GM21528 (cell line): ENCODE data around the gene P2RX6.

Experiments
- ATAC-seq: cut with Tn5 transposase; IDR thresholded peaks from one replicate; pipeline ENCODE4 v1.9.1; 2021; ENCODE audit warnings: mild to moderate bottlenecking, moderate library complexity; ENCODE audit not compliant: unreplicated experiment, low FRiP score

Gene P2RX6

GRCh38 chr22:21010426-21011113, 4.4 kb upstream of the P2RX6 start:
- ATAC-seq: no peak

- ATAC-seq: no peak
These were observed 2.2 kb upstream of the P2RX6 start for GRCh38 chr22:21012446-21013407.

GRCh38 chr22:21013657-21014201, 1.2 kb upstream of the P2RX6 start:
- peak; percentile 21 for ATAC-seq

GRCh38 chr22:21014202-21014725, 701 bp upstream of the P2RX6 start:
- peak; percentile 55 for ATAC-seq

DNA sequence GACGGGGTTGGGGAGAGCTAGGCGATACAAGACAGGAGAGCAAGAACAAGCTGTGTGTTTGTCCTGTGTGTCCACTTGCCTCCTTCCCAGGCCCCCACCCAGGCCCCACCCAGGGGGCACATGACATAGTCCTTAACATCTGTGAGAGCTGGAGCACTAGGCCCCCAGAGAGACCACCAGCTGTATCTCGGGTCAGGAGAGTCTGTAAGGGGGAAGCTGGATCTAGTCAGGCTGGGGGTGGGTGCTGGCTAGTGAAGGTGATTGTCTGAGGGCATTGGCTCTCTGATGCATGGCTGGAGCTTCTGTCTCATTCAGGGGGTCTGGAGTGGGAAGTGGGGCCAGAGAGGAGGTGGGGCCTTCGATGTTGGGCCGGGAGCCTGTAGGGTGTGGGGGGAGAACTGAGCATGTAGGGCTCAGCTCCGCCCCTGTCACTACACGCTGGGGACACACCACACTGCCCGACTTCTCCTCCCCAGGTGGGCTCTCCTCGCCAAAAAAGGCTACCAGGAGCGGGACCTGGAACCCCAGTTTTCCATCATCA, 571 bp downstream of the P2RX6 start:
- ATAC-seq: no peak

GRCh38 chr22:21016644-21017420, 1.9 kb downstream of the P2RX6 start:
- ATAC-seq: no peak

DNA sequence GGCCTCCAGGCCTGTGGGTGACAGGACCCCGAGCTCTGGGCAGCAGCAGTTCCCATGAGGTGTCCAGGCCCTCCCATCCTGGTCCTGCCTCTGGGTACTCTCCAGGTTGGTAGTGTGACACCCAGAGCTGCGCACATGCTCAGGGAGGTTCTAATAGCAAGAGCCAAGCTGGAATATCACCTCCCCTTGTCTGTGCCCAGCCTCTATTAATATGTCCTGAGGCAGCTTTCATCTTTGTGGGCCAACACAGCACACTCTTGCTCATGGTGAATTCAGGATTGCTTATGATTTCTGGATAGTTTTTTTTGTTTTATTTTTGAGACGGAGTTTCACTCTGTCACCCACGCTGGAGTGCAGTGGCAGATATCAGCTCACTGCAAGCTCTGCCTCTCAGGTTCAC, 3.3 kb downstream of the P2RX6 start:
- ATAC-seq: no peak

DNA sequence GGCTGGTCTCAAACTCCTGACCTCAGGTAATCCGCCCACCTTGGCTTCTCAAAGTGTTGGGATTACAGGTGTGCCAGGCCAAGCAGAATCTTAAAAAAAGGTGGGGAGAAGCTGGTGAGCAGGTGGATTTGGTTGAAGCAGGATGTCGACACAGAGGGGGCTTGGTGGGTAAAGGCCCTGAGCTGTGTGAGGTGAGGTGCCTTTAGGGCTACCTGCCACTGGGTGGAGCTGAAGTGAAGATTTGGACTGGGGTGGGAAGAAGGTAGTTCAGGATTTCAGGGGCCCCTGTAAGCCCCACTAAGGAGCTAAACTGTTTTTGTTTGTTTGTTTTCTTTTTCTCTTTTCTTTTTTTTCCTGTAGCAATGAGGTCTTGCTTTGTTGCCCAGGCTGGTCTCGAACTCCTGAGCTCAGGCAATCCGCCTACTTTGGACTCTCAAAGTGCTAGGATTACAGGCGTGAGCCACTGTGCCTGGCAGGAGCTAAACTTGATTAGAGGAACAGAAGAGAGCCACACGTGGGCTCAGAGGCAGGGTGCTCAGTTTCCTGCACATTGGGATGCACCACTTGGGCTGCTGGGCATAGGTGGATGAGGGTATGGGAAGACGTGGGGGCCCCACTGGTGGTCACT, 6.0 kb downstream of the P2RX6 start:
- ATAC-seq: no peak

DNA sequence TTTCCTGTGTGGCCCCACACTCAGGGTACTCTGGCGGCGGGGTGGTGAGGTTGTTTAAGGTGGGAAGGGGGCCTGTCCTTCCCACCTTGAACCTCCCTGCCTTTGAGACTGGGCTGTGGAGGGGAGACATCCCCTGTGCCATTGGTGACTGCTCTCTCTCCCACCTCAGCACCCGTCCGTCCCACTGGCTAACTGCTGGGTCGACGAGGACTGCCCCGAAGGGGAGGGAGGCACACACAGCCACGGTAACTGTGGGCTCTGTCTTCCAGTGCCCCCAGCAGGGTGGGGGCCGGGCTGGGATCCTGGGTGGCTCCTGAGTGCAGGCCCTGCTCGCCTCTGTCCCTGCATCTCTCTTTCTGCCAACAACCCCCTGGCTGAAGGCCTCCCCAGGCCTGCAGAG, 7.5 kb downstream of the P2RX6 start:
- ATAC-seq: no peak

DNA sequence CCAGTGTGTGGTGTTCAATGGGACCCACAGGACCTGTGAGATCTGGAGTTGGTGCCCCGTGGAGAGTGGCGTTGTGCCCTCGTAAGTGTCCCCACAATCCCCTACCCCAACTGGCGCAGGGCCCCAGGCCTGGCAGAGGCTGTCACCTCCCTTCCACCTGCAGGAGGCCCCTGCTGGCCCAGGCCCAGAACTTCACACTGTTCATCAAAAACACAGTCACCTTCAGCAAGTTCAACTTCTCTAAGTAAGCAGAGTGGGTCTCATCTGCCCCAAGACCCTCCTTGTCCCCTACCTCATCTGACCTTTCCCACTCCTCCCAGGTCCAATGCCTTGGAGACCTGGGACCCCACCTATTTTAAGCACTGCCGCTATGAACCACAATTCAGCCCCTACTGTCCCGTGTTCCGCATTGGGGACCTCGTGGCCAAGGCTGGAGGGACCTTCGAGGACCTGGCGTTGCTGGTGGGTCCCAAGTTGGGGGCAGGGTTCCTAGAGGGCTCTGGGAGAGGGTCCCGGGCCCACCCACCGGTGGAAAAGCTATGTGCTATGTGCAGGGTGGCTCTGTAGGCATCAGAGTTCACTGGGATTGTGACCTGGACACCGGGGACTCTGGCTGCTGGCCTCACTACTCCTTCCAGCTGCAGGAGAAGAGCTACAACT, 8.1 kb downstream of the P2RX6 start:
- ATAC-seq: no peak

GRCh38 chr22:21025266-21025665, 10.3 kb downstream of the P2RX6 start:
- no peak for ATAC-seq

- no peak for ATAC-seq
These were observed 11.1 kb downstream of the P2RX6 start for GRCh38 chr22:21025763-21026755.

GRCh38 chr22:21026783-21027692, 12.1 kb downstream of the P2RX6 start:
- no peak for ATAC-seq

GRCh38 chr22:21028277-21029251, 13.6 kb downstream of the P2RX6 start:
- no peak for ATAC-seq

GRCh38 chr22:21029486-21030025, 14.6 kb downstream of the P2RX6 start:
- ATAC-seq: no peak

- no peak for ATAC-seq
These were observed 15.1 kb downstream of the P2RX6 start for GRCh38 chr22:21030032-21030431.
